ENCODE results near the gene TMEM94. TPM values are rescaled to one million over a fixed set of nuclear protein-coding genes. Genes with fewer than 3 reads are reported as not detected.
"Not testable (repeated sequence)": the region's sequence is repeated elsewhere in the genome, so short reads cannot be mapped to it uniquely, and the experiment has no call there.

TMEM94 gene
- total and polyA plus RNA-seq, 3 donors from 2014 or later, result 128 to 171 (median 151) TPM

GRCh38 chr17:75517297-75517865 is 60.9 kb downstream of the TMEM94 start:
- H3K9me3 ChIP-seq, result no peaks in the 10 kb centered on the region
- peaks cover 3% of the 10 kb centered on the region for H3K36me3 ChIP-seq (ENCODE audit: low read depth, missing control alignments)
- H3K4me1 ChIP-seq, result peaks cover 27% of the 10 kb centered on the region
- no peak for DNase-seq
- 30 to 36% methylated on average over 9 to 10 of the region's 10 CpGs for WGBS, 2 donors
- H3K27ac ChIP-seq, result peak overlapping the region in 1 of 2 donors; percentile 74
- intact Hi-C loops (cut with DNase I; ENCODE audit: low total_unique reads), result no loop called here
- peak overlapping the region; percentile 84 to 94 for H3K4me3 ChIP-seq
- no peaks in the 10 kb centered on the region for H3K27me3 ChIP-seq
- no peak for TF ChIP-seq CTCF (IDR thresholded peaks at IDR 0.05)
- TF ChIP-seq POLR2A (IDR thresholded peaks at IDR 0.05), result no peak

GRCh38 chr17:75518201-75518600 is 61.8 kb downstream of the TMEM94 start:
- peak overlapping the region in 1 of 2 donors; percentile 30 for H3K27ac ChIP-seq
- H3K4me1 ChIP-seq, result peaks cover 27% of the 10 kb centered on the region
- H3K36me3 ChIP-seq (ENCODE audit: low read depth, missing control alignments), result peaks cover 3% of the 10 kb centered on the region
- no peaks in the 10 kb centered on the region for H3K27me3 ChIP-seq
- H3K9me3 ChIP-seq, result no peaks in the 10 kb centered on the region
- TF ChIP-seq CTCF (IDR thresholded peaks at IDR 0.05), result no peak
- TF ChIP-seq POLR2A (IDR thresholded peaks at IDR 0.05), result no peak
- WGBS, 2 donors, result 68 to 86% methylated on average over 3 of the region's 3 CpGs
- no peak overlapping the region for H3K4me3 ChIP-seq
- DNase-seq, result no peak
- intact Hi-C loops (cut with DNase I; ENCODE audit: low total_unique reads), result no loop called here

- TF ChIP-seq POLR2A (IDR thresholded peaks at IDR 0.05) (no peak), CTCF (IDR thresholded peaks at IDR 0.05) (no peak)
- Histone ChIP-seq H3K4me1 (peaks cover 20% of the 10 kb centered on the region), H3K4me3 (no peak overlapping the region), H3K36me3 (ENCODE audit: low read depth, missing control alignments) (peaks cover 3% of the 10 kb centered on the region), H3K27me3 (no peaks in the 10 kb centered on the region), H3K27ac (no peak overlapping the region), H3K9me3 (no peaks in the 10 kb centered on the region)
- WGBS, 2 donors, result 90 to 94% methylated on average over 9 of the region's 9 CpGs
- no peak for DNase-seq
- intact Hi-C loops (cut with DNase I; ENCODE audit: low total_unique reads), result no loop called here
Measured at GRCh38 chr17:75518983-75519537, 62.6 kb downstream of the TMEM94 start.

GRCh38 chr17:75520413-75520812 is 64.0 kb downstream of the TMEM94 start:
- intact Hi-C loops (cut with DNase I; ENCODE audit: low total_unique reads); H3K9me3 ChIP-seq; H3K4me3 ChIP-seq; H3K27me3 ChIP-seq; H3K36me3 ChIP-seq (ENCODE audit: low read depth, missing control alignments); H3K27ac ChIP-seq; DNase-seq: not testable (repeated sequence)
- 93 to 94% methylated on average over 6 to 8 of the region's 8 CpGs for WGBS, 2 donors
- H3K4me1 ChIP-seq, result peaks cover 13% of the 10 kb centered on the region

GRCh38 chr17:75521290-75521689 is 64.9 kb downstream of the TMEM94 start:
- intact Hi-C loops (cut with DNase I; ENCODE audit: low total_unique reads), result no loop called here
- WGBS, 2 donors, result 86 to 87% methylated on average over 4 to 8 of the region's 8 CpGs
- Histone ChIP-seq H3K9me3 (no peaks in the 10 kb centered on the region), H3K27ac (no peak overlapping the region), H3K4me1 (peaks cover 11% of the 10 kb centered on the region), H3K27me3 (no peaks in the 10 kb centered on the region), H3K4me3 (no peak overlapping the region), H3K36me3 (ENCODE audit: low read depth, missing control alignments) (peaks cover 3% of the 10 kb centered on the region)
- DNase-seq, result no peak
- TF ChIP-seq POLR2A (IDR thresholded peaks at IDR 0.05) (no peak), CTCF (IDR thresholded peaks at IDR 0.05) (no peak)

Measured in testis (tissue), 3 donors.